Parathyroid adenoma (tissue), 2 donors: ENCODE data around the gene TYRO3.

Source experiments
- H2AFZ ChIP-seq: fragments of 300-600 bp; sonication (generic); one replicate; pipeline ENCODE4 v1.7.0; 2017; ENCODE audit warnings: antibody characterized with exemption, mild to moderate bottlenecking
- H3K27ac ChIP-seq: fragments of 300-600 bp; sonication (generic); one replicate; pipeline ENCODE4 v1.7.0; 2017
- H3K27me3 ChIP-seq: fragments of 300-600 bp; sonication (generic); one replicate; pipeline ENCODE4 v1.7.0; 2017; ENCODE audit warnings: low read length; ENCODE audit not compliant: control insufficient read depth, insufficient read depth
- H3K36me3 ChIP-seq: fragments of 300-600 bp; sonication (generic); one replicate; pipeline ENCODE4 v1.7.0; 2017; ENCODE audit warnings: low read length; ENCODE audit not compliant: control insufficient read depth, insufficient read depth
- H3K4me1 ChIP-seq: fragments of 300-600 bp; sonication (generic); one replicate; pipeline ENCODE4 v1.7.0; 2017; ENCODE audit warnings: control low read depth
- H3K4me2 ChIP-seq: fragments of 300-600 bp; sonication (generic); one replicate; pipeline ENCODE4 v1.7.0; 2017; ENCODE audit warnings: low read length
- H3K4me3 ChIP-seq: fragments of 300-600 bp; sonication (generic); one replicate; pipeline ENCODE4 v1.7.0; 2017; ENCODE audit warnings: low read depth, low read length
- H3K79me2 ChIP-seq: fragments of 300-600 bp; sonication (generic); one replicate; pipeline ENCODE4 v1.7.0; 2017; ENCODE audit warnings: control low read depth
- H3K9ac ChIP-seq: fragments of 300-600 bp; sonication (generic); one replicate; pipeline ENCODE4 v1.7.0; 2017; ENCODE audit warnings: mild to moderate bottlenecking
- H3K9me3 ChIP-seq: fragments of 300-600 bp; sonication (generic); one replicate; pipeline ENCODE4 v1.7.0; 2017; ENCODE audit warnings: low read length; ENCODE audit not compliant: control insufficient read depth
- CTCF ChIP-seq: fragments of 300-600 bp; sonication (generic); IDR thresholded peaks from one replicate; pipeline ENCODE4 v1.7.0; 2017; ENCODE audit warnings: antibody characterized with exemption, mild to moderate bottlenecking
- donor health status: primary hyperparathyroidism.

TYRO3 gene

GRCh38 chr15:41561777-41562145 lies 2.7 kb downstream of the TYRO3 start:
- no peak for TF ChIP-seq CTCF
- no peak overlapping the region for H2AFZ ChIP-seq
- H3K36me3 ChIP-seq = no peaks in the 10 kb centered on the region
- H3K9ac ChIP-seq = no peak overlapping the region
- H3K27ac ChIP-seq = no peak overlapping the region
- no peaks in the 10 kb centered on the region for H3K79me2 ChIP-seq
- no peaks in the 10 kb centered on the region for H3K27me3 ChIP-seq
- H3K4me1 ChIP-seq = no peaks in the 10 kb centered on the region
- no peak overlapping the region for H3K4me3 ChIP-seq
- H3K9me3 ChIP-seq = no peaks in the 10 kb centered on the region
- no peak overlapping the region for H3K4me2 ChIP-seq

GRCh38 chr15:41562244-41562643 lies 3.2 kb downstream of the TYRO3 start:
- no peak overlapping the region for H3K27ac ChIP-seq
- no peaks in the 10 kb centered on the region for H3K27me3 ChIP-seq
- H3K4me1 ChIP-seq = no peaks in the 10 kb centered on the region
- no peak overlapping the region for H2AFZ ChIP-seq
- H3K36me3 ChIP-seq = no peaks in the 10 kb centered on the region
- H3K4me3 ChIP-seq = no peak overlapping the region
- H3K79me2 ChIP-seq = no peaks in the 10 kb centered on the region
- H3K9me3 ChIP-seq = no peaks in the 10 kb centered on the region
- no peak overlapping the region for H3K9ac ChIP-seq
- H3K4me2 ChIP-seq = no peak overlapping the region
- no peak for TF ChIP-seq CTCF

- no peak overlapping the region for H3K4me2 ChIP-seq
- no peak overlapping the region for H2AFZ ChIP-seq
- no peak for TF ChIP-seq CTCF
- no peaks in the 10 kb centered on the region for H3K79me2 ChIP-seq
- H3K9ac ChIP-seq = no peak overlapping the region
- H3K9me3 ChIP-seq = no peaks in the 10 kb centered on the region
- no peaks in the 10 kb centered on the region for H3K36me3 ChIP-seq
- no peaks in the 10 kb centered on the region for H3K27me3 ChIP-seq
- no peak overlapping the region for H3K4me3 ChIP-seq
- no peaks in the 10 kb centered on the region for H3K4me1 ChIP-seq
- no peak overlapping the region for H3K27ac ChIP-seq
Observed at GRCh38 chr15:41562784-41563198, 3.8 kb downstream of the TYRO3 start.

- Histone ChIP-seq H3K9ac (no peak overlapping the region), H2AFZ (no peak overlapping the region), H3K27ac (no peak overlapping the region), H3K4me2 (no peak overlapping the region), H3K36me3 (no peaks in the 10 kb centered on the region), H3K27me3 (no peaks in the 10 kb centered on the region), H3K79me2 (no peaks in the 10 kb centered on the region), H3K9me3 (no peaks in the 10 kb centered on the region), H3K4me3 (no peak overlapping the region), H3K4me1 (no peaks in the 10 kb centered on the region)
- no peak for TF ChIP-seq CTCF
Observed at GRCh38 chr15:41564286-41564959, 5.4 kb downstream of the TYRO3 start.

DNA sequence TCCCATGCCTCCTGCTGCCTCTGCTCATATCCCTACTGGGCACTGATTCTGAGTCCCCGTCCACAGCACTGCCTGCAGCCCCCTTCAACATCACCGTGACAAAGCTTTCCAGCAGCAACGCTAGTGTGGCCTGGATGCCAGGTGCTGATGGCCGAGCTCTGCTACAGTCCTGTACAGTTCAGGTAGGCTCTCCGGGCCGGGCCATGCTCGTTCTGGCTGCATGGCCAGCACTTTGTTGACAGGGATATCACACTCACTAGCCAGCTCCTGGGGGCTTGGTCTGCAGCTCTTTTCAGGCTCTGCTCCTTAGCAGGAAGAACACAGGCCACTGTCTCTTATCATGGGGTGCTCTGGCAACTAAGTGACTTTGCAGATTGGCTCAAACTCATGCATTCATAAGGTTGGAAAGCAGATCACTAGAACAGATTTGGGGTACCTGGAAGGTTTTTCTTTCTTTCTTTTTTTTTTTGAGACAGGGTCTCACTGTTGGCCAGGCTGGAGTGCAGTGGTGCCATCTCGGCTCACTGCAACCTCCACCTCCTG lies 6.0 kb downstream of the TYRO3 start:
- no peak overlapping the region for H2AFZ ChIP-seq
- no peaks in the 10 kb centered on the region for H3K4me1 ChIP-seq
- TF ChIP-seq CTCF = no peak
- H3K36me3 ChIP-seq = no peaks in the 10 kb centered on the region
- no peak overlapping the region for H3K4me3 ChIP-seq
- H3K27ac ChIP-seq = no peak overlapping the region
- no peaks in the 10 kb centered on the region for H3K9me3 ChIP-seq
- no peaks in the 10 kb centered on the region for H3K27me3 ChIP-seq
- no peak overlapping the region for H3K4me2 ChIP-seq
- H3K79me2 ChIP-seq = no peaks in the 10 kb centered on the region
- H3K9ac ChIP-seq = no peak overlapping the region
